ENCODE data around the gene MS4A18.

Gene MS4A18

DNA sequence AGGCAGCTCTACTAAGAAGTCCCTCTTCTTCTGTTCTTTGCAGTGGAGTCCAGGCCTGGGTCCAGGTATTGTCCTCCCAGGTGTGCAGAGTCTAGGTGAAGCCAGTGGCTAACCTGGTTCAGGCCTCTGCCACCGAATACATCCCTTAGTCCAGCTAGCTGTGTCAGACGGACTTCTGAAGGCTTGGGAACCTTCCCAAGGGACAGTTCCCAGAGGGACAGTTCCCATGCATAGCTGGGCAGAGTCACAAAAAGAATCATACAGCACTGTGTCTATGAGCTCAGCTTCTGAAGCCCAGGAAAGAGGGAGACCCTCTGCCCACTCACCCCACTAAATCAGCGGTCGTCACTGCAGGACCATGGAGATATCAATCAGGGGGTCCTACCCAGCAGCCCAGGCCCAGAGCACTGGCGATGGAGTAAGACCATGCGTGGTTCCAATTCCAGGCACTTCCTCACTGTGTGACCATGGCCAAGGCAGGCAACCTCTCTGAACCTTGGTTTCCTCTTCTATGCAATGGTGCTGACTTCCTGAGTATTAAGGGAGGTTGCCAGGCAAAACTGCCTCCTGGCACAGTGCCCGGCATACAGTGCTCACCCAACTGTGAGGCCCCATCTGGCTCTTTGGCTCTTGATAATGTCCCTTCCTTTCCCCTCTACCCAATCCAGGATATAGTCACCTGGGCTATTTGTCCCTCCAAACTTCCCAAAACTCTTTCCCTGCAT lies 64.0 kb downstream of the MS4A18 start:
- H3K4me1 ChIP-seq (ENCODE audit: insufficient read depth, poor library complexity, severe bottlenecking) = no peaks in the 10 kb centered on the region
- H3K9me3 ChIP-seq (ENCODE audit: severe bottlenecking) = no peaks in the 10 kb centered on the region
- no peak overlapping the region for H3K4me3 ChIP-seq (ENCODE audit: severe bottlenecking)
- DNase-seq (ENCODE audit: low spot score) (no peak), ATAC-seq (ENCODE audit: low read depth) (no peak)
- no peak overlapping the region for H3K27ac ChIP-seq (ENCODE audit: poor library complexity, severe bottlenecking)
- no peaks in the 10 kb centered on the region for H3K36me3 ChIP-seq (ENCODE audit: low read depth)
- TF ChIP-seq, protein P1, sequence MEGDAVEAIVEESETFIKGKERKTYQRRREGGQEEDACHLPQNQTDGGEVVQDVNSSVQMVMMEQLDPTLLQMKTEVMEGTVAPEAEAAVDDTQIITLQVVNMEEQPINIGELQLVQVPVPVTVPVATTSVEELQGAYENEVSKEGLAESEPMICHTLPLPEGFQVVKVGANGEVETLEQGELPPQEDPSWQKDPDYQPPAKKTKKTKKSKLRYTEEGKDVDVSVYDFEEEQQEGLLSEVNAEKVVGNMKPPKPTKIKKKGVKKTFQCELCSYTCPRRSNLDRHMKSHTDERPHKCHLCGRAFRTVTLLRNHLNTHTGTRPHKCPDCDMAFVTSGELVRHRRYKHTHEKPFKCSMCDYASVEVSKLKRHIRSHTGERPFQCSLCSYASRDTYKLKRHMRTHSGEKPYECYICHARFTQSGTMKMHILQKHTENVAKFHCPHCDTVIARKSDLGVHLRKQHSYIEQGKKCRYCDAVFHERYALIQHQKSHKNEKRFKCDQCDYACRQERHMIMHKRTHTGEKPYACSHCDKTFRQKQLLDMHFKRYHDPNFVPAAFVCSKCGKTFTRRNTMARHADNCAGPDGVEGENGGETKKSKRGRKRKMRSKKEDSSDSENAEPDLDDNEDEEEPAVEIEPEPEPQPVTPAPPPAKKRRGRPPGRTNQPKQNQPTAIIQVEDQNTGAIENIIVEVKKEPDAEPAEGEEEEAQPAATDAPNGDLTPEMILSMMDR (IDR thresholded peaks at IDR 0.05; ENCODE audit: poor library complexity, severe bottlenecking) = no peak
- H3K27me3 ChIP-seq (ENCODE audit: insufficient read depth, poor library complexity, severe bottlenecking) = no peaks in the 10 kb centered on the region

DNA sequence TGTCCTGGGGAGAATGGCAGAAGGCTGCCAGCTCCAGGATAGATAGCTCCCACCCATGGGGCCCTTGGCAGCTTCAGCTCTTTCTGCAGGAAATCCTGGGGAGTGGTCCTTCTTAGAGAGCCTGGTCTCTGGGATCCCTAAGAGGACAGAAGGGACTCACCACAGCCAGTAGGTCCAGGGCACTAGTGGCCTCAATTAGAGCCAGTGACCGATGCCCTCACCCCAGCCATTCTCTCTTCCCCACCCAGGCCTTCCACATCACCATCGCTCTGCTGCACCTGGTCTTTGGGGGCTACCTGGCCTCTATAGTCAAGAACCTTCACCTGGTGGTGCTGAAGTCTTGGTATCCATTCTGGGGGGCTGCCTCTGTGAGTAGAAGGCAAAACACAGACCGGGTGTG lies 66.2 kb downstream of the MS4A18 start:
- no peaks in the 10 kb centered on the region for H3K4me1 ChIP-seq (ENCODE audit: insufficient read depth, poor library complexity, severe bottlenecking)
- no peak overlapping the region for H3K27ac ChIP-seq (ENCODE audit: poor library complexity, severe bottlenecking)
- TF ChIP-seq, protein P1 (IDR thresholded peaks at IDR 0.05; ENCODE audit: poor library complexity, severe bottlenecking) = no peak
- no peak for ATAC-seq (ENCODE audit: low read depth)
- no peak overlapping the region for H3K4me3 ChIP-seq (ENCODE audit: severe bottlenecking)
- DNase-seq (ENCODE audit: low spot score) = no peak
- no peaks in the 10 kb centered on the region for H3K27me3 ChIP-seq (ENCODE audit: insufficient read depth, poor library complexity, severe bottlenecking)
- H3K36me3 ChIP-seq (ENCODE audit: low read depth) = no peaks in the 10 kb centered on the region
- no peaks in the 10 kb centered on the region for H3K9me3 ChIP-seq (ENCODE audit: severe bottlenecking)

DNA sequence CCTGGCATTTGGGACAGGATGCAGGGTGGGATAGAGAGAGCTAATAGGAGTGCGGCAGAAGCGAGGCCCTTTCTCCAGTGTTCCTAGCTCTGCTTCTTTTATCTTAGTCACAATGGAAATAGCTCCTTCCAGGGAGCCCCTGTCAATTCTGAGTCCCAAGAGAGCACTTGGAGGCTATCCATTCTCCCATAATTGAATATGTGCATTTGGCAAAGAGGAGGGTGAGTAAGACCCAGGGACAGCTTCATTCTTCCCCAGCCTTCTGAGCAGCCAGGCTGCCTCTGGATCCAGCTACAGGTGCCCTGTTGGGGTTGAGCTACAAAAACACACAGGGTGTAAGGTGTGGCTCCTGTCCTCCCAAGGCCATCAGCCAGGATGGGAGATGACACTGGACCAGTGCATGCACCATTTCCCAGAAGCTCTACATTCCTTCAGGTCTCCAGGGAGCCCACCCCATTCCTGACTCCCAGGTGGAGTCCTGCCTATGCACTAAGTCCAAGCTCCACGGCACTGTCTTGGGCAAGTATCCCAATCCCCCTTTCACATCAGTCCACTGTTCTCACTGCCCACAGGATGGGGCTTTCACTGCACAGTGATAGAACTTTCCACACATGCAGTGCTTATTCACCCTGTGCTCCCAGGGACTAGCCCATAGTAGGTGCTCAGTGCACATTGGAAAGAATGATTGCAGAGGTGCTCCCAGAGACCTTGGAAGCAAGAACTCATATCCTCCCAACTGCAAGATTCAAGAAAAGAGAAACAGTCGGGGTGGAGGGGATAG lies 66.8 kb downstream of the MS4A18 start:
- TF ChIP-seq, protein P1 (IDR thresholded peaks at IDR 0.05; ENCODE audit: poor library complexity, severe bottlenecking) = no peak
- H3K36me3 ChIP-seq (ENCODE audit: low read depth) = no peaks in the 10 kb centered on the region
- no peaks in the 10 kb centered on the region for H3K4me1 ChIP-seq (ENCODE audit: insufficient read depth, poor library complexity, severe bottlenecking)
- H3K4me3 ChIP-seq (ENCODE audit: severe bottlenecking) = no peak overlapping the region
- no peak overlapping the region for H3K27ac ChIP-seq (ENCODE audit: poor library complexity, severe bottlenecking)
- H3K27me3 ChIP-seq (ENCODE audit: insufficient read depth, poor library complexity, severe bottlenecking) = no peaks in the 10 kb centered on the region
- ATAC-seq (ENCODE audit: low read depth) (no peak), DNase-seq (ENCODE audit: low spot score) (no peak)
- H3K9me3 ChIP-seq (ENCODE audit: severe bottlenecking) = no peaks in the 10 kb centered on the region

DNA sequence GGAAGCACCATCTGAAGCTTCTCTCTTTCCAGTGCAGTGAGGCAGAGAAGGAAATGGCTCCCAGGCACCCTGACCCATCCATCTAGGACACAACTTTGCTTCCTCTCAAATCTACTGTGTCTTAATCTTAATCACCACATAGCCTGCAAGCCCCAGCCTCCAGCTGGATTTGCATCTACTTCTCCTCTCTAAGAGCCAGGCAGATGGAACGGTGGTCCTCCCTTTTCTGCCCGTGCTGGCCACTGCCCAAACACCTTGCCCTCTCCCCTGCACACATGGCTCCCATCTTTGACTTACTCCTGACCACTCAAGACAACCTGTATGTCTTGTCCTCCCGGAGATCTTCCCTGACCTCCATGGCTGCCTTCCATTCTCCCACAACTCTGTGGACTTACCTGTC lies 68.0 kb downstream of the MS4A18 start:
- Histone ChIP-seq H3K36me3 (ENCODE audit: low read depth) (no peaks in the 10 kb centered on the region), H3K4me1 (ENCODE audit: insufficient read depth, poor library complexity, severe bottlenecking) (no peaks in the 10 kb centered on the region), H3K4me3 (ENCODE audit: severe bottlenecking) (no peak overlapping the region), H3K9me3 (ENCODE audit: severe bottlenecking) (no peaks in the 10 kb centered on the region), H3K27me3 (ENCODE audit: insufficient read depth, poor library complexity, severe bottlenecking) (no peaks in the 10 kb centered on the region), H3K27ac (ENCODE audit: poor library complexity, severe bottlenecking) (no peak overlapping the region)
- ATAC-seq (ENCODE audit: low read depth) (no peak), DNase-seq (ENCODE audit: low spot score) (no peak)
- TF ChIP-seq, protein P1 (IDR thresholded peaks at IDR 0.05; ENCODE audit: poor library complexity, severe bottlenecking) = no peak
